ENCODE results near the gene NTN1.

GRCh38 chr17:8991514-8992285 is 29.6 kb upstream of the NTN1 start:
- TF ChIP-seq EZH2 (IDR thresholded peaks at IDR 0.05; ENCODE audit: borderline replicate concordance) (no peak), CTCF (IDR thresholded peaks at IDR 0.05; ENCODE audit: poor library complexity) (peak; percentile 72), EZH2phosphoT487 (IDR thresholded peaks at IDR 0.05; ENCODE audit: low read depth, severe bottlenecking, unreplicated experiment) (no peak)

All from hepatocyte (in vitro differentiated cells).